ENCODE data around the gene RC3H1.
"Not testable (repeated sequence)": the region's sequence is repeated elsewhere in the genome, so short reads cannot be mapped to it uniquely, and the experiment has no call there.

The RC3H1 gene

GRCh38 chr1:174051956-174052355 lies 29.8 kb upstream of the RC3H1 start:
- H3K4me3 ChIP-seq = no peak overlapping the region
- TF ChIP-seq POLR2AphosphoS5 (IDR thresholded peaks at IDR 0.05; ENCODE audit: borderline replicate concordance, low read depth, low read length) (no peak), FOXP2 (optimal IDR thresholded peaks at IDR 0.05; ENCODE audit: control extremely low read depth, extremely low read length, insufficient read depth) (no peak), EZH2 (IDR thresholded peaks at IDR 0.05) (no peak)
- H3K9ac ChIP-seq (ENCODE audit: insufficient read length) = no peak overlapping the region
- H3K9me3 ChIP-seq (ENCODE audit: low read depth, low read length) = no peaks in the 10 kb centered on the region
- H3K27ac ChIP-seq = no peak overlapping the region
- no peak for DNase-seq (ENCODE audit: low read depth, low spot score)
- H3K36me3 ChIP-seq (ENCODE audit: insufficient read depth, low read length) = no peaks in the 10 kb centered on the region

- DNase-seq (ENCODE audit: low read depth, low spot score) = no peak
- no peak for TF ChIP-seq POLR2AphosphoS5 (IDR thresholded peaks at IDR 0.05; ENCODE audit: borderline replicate concordance, low read depth, low read length)
- no peak for TF ChIP-seq FOXP2 (optimal IDR thresholded peaks at IDR 0.05; ENCODE audit: control extremely low read depth, extremely low read length, insufficient read depth)
- TF ChIP-seq EZH2 (IDR thresholded peaks at IDR 0.05) = no peak
These were observed 27.4 kb upstream of the RC3H1 start for GRCh38 chr1:174049514-174049913.

GRCh38 chr1:174044418-174045222 lies 22.5 kb upstream of the RC3H1 start:
- Histone ChIP-seq H3K36me3 (ENCODE audit: insufficient read depth, low read length) (no peaks in the 10 kb centered on the region), H3K9ac (ENCODE audit: insufficient read length) (no peak overlapping the region), H3K4me3 (no peak overlapping the region), H3K9me3 (ENCODE audit: low read depth, low read length) (no peaks in the 10 kb centered on the region), H3K27ac (no peak overlapping the region)
- TF ChIP-seq FOXP2 (optimal IDR thresholded peaks at IDR 0.05; ENCODE audit: control extremely low read depth, extremely low read length, insufficient read depth) = no peak
- no peak for TF ChIP-seq POLR2AphosphoS5 (IDR thresholded peaks at IDR 0.05; ENCODE audit: borderline replicate concordance, low read depth, low read length)
- TF ChIP-seq EZH2 (IDR thresholded peaks at IDR 0.05) = no peak
- DNase-seq (ENCODE audit: low read depth, low spot score) = no peak

More at GRCh38 chr1:174049514-174049913, 27.4 kb upstream of the RC3H1 start:
- H3K9me3 ChIP-seq (ENCODE audit: low read depth, low read length) = no peaks in the 10 kb centered on the region
- no peak overlapping the region for H3K9ac ChIP-seq (ENCODE audit: insufficient read length)
- H3K27ac ChIP-seq = no peak overlapping the region
- no peaks in the 10 kb centered on the region for H3K36me3 ChIP-seq (ENCODE audit: insufficient read depth, low read length)
- no peak overlapping the region for H3K4me3 ChIP-seq

- H3K4me3 ChIP-seq; H3K36me3 ChIP-seq (ENCODE audit: insufficient read depth, low read length); H3K9ac ChIP-seq (ENCODE audit: insufficient read length); H3K27ac ChIP-seq; DNase-seq (ENCODE audit: low read depth, low spot score); H3K9me3 ChIP-seq (ENCODE audit: low read depth, low read length): not testable (repeated sequence)
These were observed 20.4 kb upstream of the RC3H1 start for GRCh38 chr1:174042509-174042908.

GRCh38 chr1:174041369-174041768 lies 19.2 kb upstream of the RC3H1 start:
- Histone ChIP-seq H3K27ac (no peak overlapping the region), H3K9ac (ENCODE audit: insufficient read length) (no peak overlapping the region), H3K36me3 (ENCODE audit: insufficient read depth, low read length) (no peaks in the 10 kb centered on the region), H3K9me3 (ENCODE audit: low read depth, low read length) (no peaks in the 10 kb centered on the region), H3K4me3 (no peak overlapping the region)
- no peak for DNase-seq (ENCODE audit: low read depth, low spot score)
- TF ChIP-seq FOXP2 (optimal IDR thresholded peaks at IDR 0.05; ENCODE audit: control extremely low read depth, extremely low read length, insufficient read depth) (no peak), POLR2AphosphoS5 (IDR thresholded peaks at IDR 0.05; ENCODE audit: borderline replicate concordance, low read depth, low read length) (no peak), EZH2 (IDR thresholded peaks at IDR 0.05) (no peak)

- H3K27ac ChIP-seq = no peak overlapping the region
- H3K9me3 ChIP-seq (ENCODE audit: low read depth, low read length) = no peaks in the 10 kb centered on the region
- H3K4me3 ChIP-seq = no peak overlapping the region
- no peaks in the 10 kb centered on the region for H3K36me3 ChIP-seq (ENCODE audit: insufficient read depth, low read length)
- TF ChIP-seq FOXP2 (optimal IDR thresholded peaks at IDR 0.05; ENCODE audit: control extremely low read depth, extremely low read length, insufficient read depth) (no peak), POLR2AphosphoS5 (IDR thresholded peaks at IDR 0.05; ENCODE audit: borderline replicate concordance, low read depth, low read length) (no peak), EZH2 (IDR thresholded peaks at IDR 0.05) (no peak)
- H3K9ac ChIP-seq (ENCODE audit: insufficient read length) = no peak overlapping the region
- no peak for DNase-seq (ENCODE audit: low read depth, low spot score)
These were observed 18.2 kb upstream of the RC3H1 start for GRCh38 chr1:174040387-174040786.

- DNase-seq (ENCODE audit: low read depth, low spot score) = no peak
- Histone ChIP-seq H3K9ac (ENCODE audit: insufficient read length) (no peak overlapping the region), H3K27ac (no peak overlapping the region), H3K4me3 (no peak overlapping the region), H3K36me3 (ENCODE audit: insufficient read depth, low read length) (no peaks in the 10 kb centered on the region), H3K9me3 (ENCODE audit: low read depth, low read length) (no peaks in the 10 kb centered on the region)
- TF ChIP-seq EZH2 (IDR thresholded peaks at IDR 0.05) = no peak
- TF ChIP-seq POLR2AphosphoS5 (IDR thresholded peaks at IDR 0.05; ENCODE audit: borderline replicate concordance, low read depth, low read length) = no peak
- TF ChIP-seq FOXP2 (optimal IDR thresholded peaks at IDR 0.05; ENCODE audit: control extremely low read depth, extremely low read length, insufficient read depth) = no peak
These were observed 16.9 kb upstream of the RC3H1 start for GRCh38 chr1:174039027-174039426.

- no peak for DNase-seq (ENCODE audit: low read depth, low spot score)
- H3K9me3 ChIP-seq (ENCODE audit: low read depth, low read length) = no peaks in the 10 kb centered on the region
- H3K27ac ChIP-seq = no peak overlapping the region
- no peak overlapping the region for H3K9ac ChIP-seq (ENCODE audit: insufficient read length)
- TF ChIP-seq POLR2AphosphoS5 (IDR thresholded peaks at IDR 0.05; ENCODE audit: borderline replicate concordance, low read depth, low read length) = no peak
- TF ChIP-seq FOXP2 (optimal IDR thresholded peaks at IDR 0.05; ENCODE audit: control extremely low read depth, extremely low read length, insufficient read depth) = no peak
- no peak for TF ChIP-seq EZH2 (IDR thresholded peaks at IDR 0.05)
- H3K36me3 ChIP-seq (ENCODE audit: insufficient read depth, low read length) = no peaks in the 10 kb centered on the region
- H3K4me3 ChIP-seq = no peak overlapping the region
These were observed 14.6 kb upstream of the RC3H1 start for GRCh38 chr1:174036798-174037197.

- Histone ChIP-seq H3K36me3 (ENCODE audit: insufficient read depth, low read length) (no peaks in the 10 kb centered on the region), H3K9ac (ENCODE audit: insufficient read length) (no peak overlapping the region), H3K9me3 (ENCODE audit: low read depth, low read length) (no peaks in the 10 kb centered on the region), H3K27ac (no peak overlapping the region), H3K4me3 (no peak overlapping the region)
- DNase-seq (ENCODE audit: low read depth, low spot score) = no peak
- TF ChIP-seq FOXP2 (optimal IDR thresholded peaks at IDR 0.05; ENCODE audit: control extremely low read depth, extremely low read length, insufficient read depth) (no peak), EZH2 (IDR thresholded peaks at IDR 0.05) (no peak), POLR2AphosphoS5 (IDR thresholded peaks at IDR 0.05; ENCODE audit: borderline replicate concordance, low read depth, low read length) (no peak)
These were observed 14.0 kb upstream of the RC3H1 start for GRCh38 chr1:174036204-174036603.
